HG02623 (cell line): Measurements from ENCODE around the gene PABPC1L.
"Not testable (repeated sequence)": the region's sequence is repeated elsewhere in the genome, so short reads cannot be mapped to it uniquely, and the experiment has no call there.

Experiments used
- ATAC-seq: cut with Tn5 transposase; IDR thresholded peaks from one replicate; pipeline ENCODE4 v1.9.1; 2021; ENCODE audit warnings: moderate library complexity; ENCODE audit not compliant: unreplicated experiment

PABPC1L gene

GRCh38 chr20:44909872-44910689, at the start of gene PABPC1L:
Gene PABPC1L (plus strand): TSS chr20:44910060. CDS start chr20:44910144, 84 bp downstream.
- ATAC-seq = peak; percentile 82

- no peak for ATAC-seq
These were observed 48.3 kb upstream of the PABPC1L start for GRCh38 chr20:44861531-44862006.

- no peak for ATAC-seq
These were observed 47.6 kb upstream of the PABPC1L start for GRCh38 chr20:44862286-44862685.

- not testable (repeated sequence) for ATAC-seq
These were observed 46.3 kb upstream of the PABPC1L start for GRCh38 chr20:44863365-44864084.

GRCh38 chr20:44864493-44864892, 45.4 kb upstream of the PABPC1L start:
- not testable (repeated sequence) for ATAC-seq

- ATAC-seq = no peak
These were observed 43.0 kb upstream of the PABPC1L start for GRCh38 chr20:44866703-44867335.

GRCh38 chr20:44869471-44869870, 40.4 kb upstream of the PABPC1L start:
- no peak for ATAC-seq

- not testable (repeated sequence) for ATAC-seq
These were observed 27.5 kb upstream of the PABPC1L start for GRCh38 chr20:44882360-44882759.

- no peak for ATAC-seq
These were observed 26.5 kb upstream of the PABPC1L start for GRCh38 chr20:44883214-44883902.

- no peak for ATAC-seq
These were observed 24.9 kb upstream of the PABPC1L start for GRCh38 chr20:44884907-44885391.

GRCh38 chr20:44885392-44886265, 24.2 kb upstream of the PABPC1L start, which contains the start of gene YWHAB:
Gene YWHAB (plus strand): TSS chr20:44885705. CDS start chr20:44901534, 15,829 bp downstream.
- peak; percentile 93 for ATAC-seq

GRCh38 chr20:44886266-44886651, 23.6 kb upstream of the PABPC1L start:
- no peak for ATAC-seq

- ATAC-seq = no peak
These were observed 23.0 kb upstream of the PABPC1L start for GRCh38 chr20:44886828-44887227.

- no peak for ATAC-seq
These were observed 22.4 kb upstream of the PABPC1L start for GRCh38 chr20:44887466-44887865.

GRCh38 chr20:44888226-44889103, 21.4 kb upstream of the PABPC1L start:
- no peak for ATAC-seq

GRCh38 chr20:44891826-44892225, 18.0 kb upstream of the PABPC1L start:
- no peak for ATAC-seq

GRCh38 chr20:44894959-44895358, 14.9 kb upstream of the PABPC1L start:
- ATAC-seq = no peak

- ATAC-seq = no peak
These were observed 13.3 kb upstream of the PABPC1L start for GRCh38 chr20:44896583-44896982.

- no peak for ATAC-seq
These were observed 12.7 kb upstream of the PABPC1L start for GRCh38 chr20:44897133-44897532.
